ENCODE results near the gene CAPN13. TPM values are rescaled to one million over a fixed set of nuclear protein-coding genes. Genes with fewer than 3 reads are reported as not detected.

Gene CAPN13
- total RNA-seq, 1 donor from 2014 or later: under 0.01 TPM

- FAIRE-seq: no peak
- no peak for TF ChIP-seq CTCF (IDR thresholded peaks at IDR 0.05; ENCODE audit: insufficient read depth, low read length, severe bottlenecking)
- H3K4me3 ChIP-seq (ENCODE audit: low read depth, low read length): no peak overlapping the region
- no peak for DNase-seq (ENCODE audit: low read depth)
- H3K36me3 ChIP-seq (ENCODE audit: control insufficient read depth, insufficient read depth, low read length): no peaks in the 10 kb centered on the region
- H3K27me3 ChIP-seq (ENCODE audit: control insufficient read depth, insufficient read depth, low read length): no peaks in the 10 kb centered on the region
Observed at GRCh38 chr2:30677861-30678385, 129.3 kb downstream of the CAPN13 start.

- H3K27me3 ChIP-seq (ENCODE audit: control insufficient read depth, insufficient read depth, low read length): no peaks in the 10 kb centered on the region
- no peak for FAIRE-seq
- no peak for DNase-seq (ENCODE audit: low read depth)
- no peak overlapping the region for H3K4me3 ChIP-seq (ENCODE audit: low read depth, low read length)
- no peak for TF ChIP-seq CTCF (IDR thresholded peaks at IDR 0.05; ENCODE audit: insufficient read depth, low read length, severe bottlenecking)
- no peaks in the 10 kb centered on the region for H3K36me3 ChIP-seq (ENCODE audit: control insufficient read depth, insufficient read depth, low read length)
Observed at GRCh38 chr2:30677231-30677630, 130.0 kb downstream of the CAPN13 start.

GRCh38 chr2:30675758-30676157 lies 131.5 kb downstream of the CAPN13 start:
- Histone ChIP-seq H3K27me3 (ENCODE audit: control insufficient read depth, insufficient read depth, low read length) (no peaks in the 10 kb centered on the region), H3K36me3 (ENCODE audit: control insufficient read depth, insufficient read depth, low read length) (no peaks in the 10 kb centered on the region), H3K4me3 (ENCODE audit: low read depth, low read length) (no peak overlapping the region)
- TF ChIP-seq CTCF (IDR thresholded peaks at IDR 0.05; ENCODE audit: insufficient read depth, low read length, severe bottlenecking): no peak
- FAIRE-seq: no peak
- no peak for DNase-seq (ENCODE audit: low read depth)

GRCh38 chr2:30673127-30673526 lies 134.1 kb downstream of the CAPN13 start:
- H3K4me3 ChIP-seq (ENCODE audit: low read depth, low read length): no peak overlapping the region

More at GRCh38 chr2:30673127-30673526, 134.1 kb downstream of the CAPN13 start:
- no peaks in the 10 kb centered on the region for H3K27me3 ChIP-seq (ENCODE audit: control insufficient read depth, insufficient read depth, low read length)
- no peak for TF ChIP-seq CTCF (IDR thresholded peaks at IDR 0.05; ENCODE audit: insufficient read depth, low read length, severe bottlenecking)
- no peaks in the 10 kb centered on the region for H3K36me3 ChIP-seq (ENCODE audit: control insufficient read depth, insufficient read depth, low read length)
- FAIRE-seq (no peak), DNase-seq (ENCODE audit: low read depth) (no peak)

Data from bronchial epithelial cell (primary cell).